DOHH2 (cell line): ENCODE results near the gene ZNF507.

Experiments used
- H3F3A ChIP-seq: fragments of 200-600 bp; sonication (generic), shearing (Covaris generic); 2 replicates; pipeline ENCODE4 v1.6.0; 2016; ENCODE audit warnings: antibody characterized with exemption, mild to moderate bottlenecking; ENCODE audit not compliant: control insufficient read depth, insufficient read depth
- H3K27ac ChIP-seq: fragments of 200-600 bp; sonication (generic); 2 replicates; pipeline ENCODE4 v1.5.1; 2014; ENCODE audit warnings: low read depth, mild to moderate bottlenecking, low read length, moderate library complexity
- H3K27me3 ChIP-seq: fragments of 200-600 bp; sonication (generic); 2 replicates; pipeline ENCODE4 v1.6.1; 2014; ENCODE audit warnings: mild to moderate bottlenecking, low read length, mixed read lengths; ENCODE audit not compliant: control insufficient read depth
- H3K36me3 ChIP-seq: fragments of 200-600 bp; sonication (generic); 2 replicates; pipeline ENCODE4 v1.6.1; 2014; ENCODE audit warnings: mild to moderate bottlenecking, low read length, moderate library complexity, mixed read lengths; ENCODE audit not compliant: control insufficient read depth
- H3K4me1 ChIP-seq: fragments of 200-600 bp; sonication (generic); 2 replicates; pipeline ENCODE4 v1.6.1; 2014; ENCODE audit warnings: mild to moderate bottlenecking, low read length, mixed read lengths; ENCODE audit not compliant: control insufficient read depth
- H3K4me2 ChIP-seq: fragments of 200-600 bp; sonication (generic); 2 replicates; pipeline ENCODE4 v1.6.0; 2014; ENCODE audit warnings: mild to moderate bottlenecking, low read length, moderate library complexity
- H3K4me3 ChIP-seq: fragments of 200-600 bp; sonication (generic); 2 replicates; pipeline ENCODE4 v1.5.1; 2014; ENCODE audit warnings: mild to moderate bottlenecking, low read length, mixed read lengths
- H3K79me2 ChIP-seq: fragments of 200-600 bp; sonication (generic); 2 replicates; pipeline ENCODE4 v1.6.1; 2014; ENCODE audit warnings: mild to moderate bottlenecking, low read length, mixed read lengths; ENCODE audit not compliant: control insufficient read depth
- H3K9me2 ChIP-seq: fragments of 200-600 bp; sonication (generic); replicated peaks from 2 replicates; pipeline ENCODE4 v1.6.1; 2014; ENCODE audit warnings: mild to moderate bottlenecking, low read length, mixed read lengths; ENCODE audit not compliant: control insufficient read depth
- H3K9me3 ChIP-seq: fragments of 200-600 bp; sonication (generic); 2 replicates; pipeline ENCODE4 v1.6.1; 2014; ENCODE audit warnings: antibody characterized with exemption, low read length, mixed read lengths; ENCODE audit not compliant: control insufficient read depth, insufficient read depth
- H4K20me1 ChIP-seq: fragments of 200-600 bp; sonication (generic); 2 replicates; pipeline ENCODE4 v1.6.0; 2014; ENCODE audit warnings: low read depth, mild to moderate bottlenecking, antibody characterized with exemption, low read length, moderate library complexity; ENCODE audit not compliant: control insufficient read depth, insufficient read depth
- CTCF ChIP-seq: fragments of 200-600 bp; sonication (generic); IDR thresholded peaks from one replicate; pipeline ENCODE4 v1.5.1; 2014; ENCODE audit warnings: antibody characterized with exemption, mild to moderate bottlenecking, low read depth, low read length; ENCODE audit not compliant: poor library complexity, severe bottlenecking
- EZH2phosphoT487 ChIP-seq: fragments of 200-600 bp; sonication (generic); IDR thresholded peaks from 2 replicates; pipeline ENCODE4 v1.6.1; 2017; ENCODE audit warnings: borderline replicate concordance, mild to moderate bottlenecking, antibody characterized with exemption, low read length, moderate library complexity, mixed read lengths

Gene ZNF507

GRCh38 chr19:32350987-32351348 is 5.6 kb downstream of the ZNF507 start:
- Histone ChIP-seq H3K4me2 (peak overlapping the region; percentile 5; the same call in 1 of the 2 replicates), H3K79me2 (peaks cover 94% of the 10 kb centered on the region)

GRCh38 chr19:32352241-32352630 is 6.8 kb downstream of the ZNF507 start:
- H3K4me2 ChIP-seq, result peak overlapping the region; percentile 57
- H3K27me3 ChIP-seq, result no peaks in the 10 kb centered on the region
- peaks cover 85% of the 10 kb centered on the region for H3K79me2 ChIP-seq
- H4K20me1 ChIP-seq, result peaks cover 30% of the 10 kb centered on the region
- TF ChIP-seq CTCF (no peak), EZH2phosphoT487 (no peak)
- no peak overlapping the region for H3K27ac ChIP-seq
- H3K4me3 ChIP-seq, result no peak overlapping the region
- peaks cover 91% of the 10 kb centered on the region for H3K36me3 ChIP-seq
- peaks cover 5% of the 10 kb centered on the region; the same call in 1 of the 2 replicates for H3F3A ChIP-seq
- H3K9me2 ChIP-seq, result no peaks in the 10 kb centered on the region
- H3K9me3 ChIP-seq, result no peaks in the 10 kb centered on the region
- peaks cover 46% of the 10 kb centered on the region for H3K4me1 ChIP-seq

More at GRCh38 chr19:32350987-32351348, 5.6 kb downstream of the ZNF507 start:
- no peaks in the 10 kb centered on the region for H3K9me3 ChIP-seq
- no peaks in the 10 kb centered on the region for H3K9me2 ChIP-seq
- peaks cover under 1% of the 10 kb centered on the region; the same call in 1 of the 2 replicates for H3F3A ChIP-seq
- no peak for TF ChIP-seq EZH2phosphoT487
- no peak for TF ChIP-seq CTCF
- peaks cover 53% of the 10 kb centered on the region for H3K4me1 ChIP-seq
- peaks cover 87% of the 10 kb centered on the region for H3K36me3 ChIP-seq
- peaks cover 30% of the 10 kb centered on the region for H4K20me1 ChIP-seq
- H3K4me3 ChIP-seq, result no peak overlapping the region
- H3K27ac ChIP-seq, result no peak overlapping the region
- no peaks in the 10 kb centered on the region for H3K27me3 ChIP-seq

- H3K27ac ChIP-seq, result no peak overlapping the region
- no peaks in the 10 kb centered on the region for H3K27me3 ChIP-seq
- H3K4me3 ChIP-seq, result no peak overlapping the region
- H3K79me2 ChIP-seq, result peaks cover 77% of the 10 kb centered on the region
- peaks cover 31% of the 10 kb centered on the region for H3K4me1 ChIP-seq
- H4K20me1 ChIP-seq, result peaks cover 39% of the 10 kb centered on the region
- H3F3A ChIP-seq, result peaks cover 5% of the 10 kb centered on the region; the same call in 1 of the 2 replicates
- no peaks in the 10 kb centered on the region for H3K9me3 ChIP-seq
- TF ChIP-seq EZH2phosphoT487, result no peak
- TF ChIP-seq CTCF, result no peak
- H3K9me2 ChIP-seq, result no peaks in the 10 kb centered on the region
- no peak overlapping the region for H3K4me2 ChIP-seq
- peaks cover 91% of the 10 kb centered on the region for H3K36me3 ChIP-seq
Observed at GRCh38 chr19:32354345-32354744, 8.9 kb downstream of the ZNF507 start.

- Histone ChIP-seq H3K27me3 (no peaks in the 10 kb centered on the region), H3K27ac (no peak overlapping the region), H3K4me1 (peaks cover 22% of the 10 kb centered on the region), H3F3A (peaks cover 5% of the 10 kb centered on the region; the same call in 1 of the 2 replicates), H3K79me2 (peaks cover 76% of the 10 kb centered on the region), H4K20me1 (peaks cover 36% of the 10 kb centered on the region), H3K4me2 (no peak overlapping the region), H3K4me3 (no peak overlapping the region), H3K9me2 (no peaks in the 10 kb centered on the region), H3K36me3 (peaks cover 91% of the 10 kb centered on the region), H3K9me3 (no peaks in the 10 kb centered on the region)
- TF ChIP-seq CTCF (no peak), EZH2phosphoT487 (no peak)
Observed at GRCh38 chr19:32355309-32355708, 9.9 kb downstream of the ZNF507 start.
